ENCODE results near the gene TNNI3K.

TNNI3K gene

DNA sequence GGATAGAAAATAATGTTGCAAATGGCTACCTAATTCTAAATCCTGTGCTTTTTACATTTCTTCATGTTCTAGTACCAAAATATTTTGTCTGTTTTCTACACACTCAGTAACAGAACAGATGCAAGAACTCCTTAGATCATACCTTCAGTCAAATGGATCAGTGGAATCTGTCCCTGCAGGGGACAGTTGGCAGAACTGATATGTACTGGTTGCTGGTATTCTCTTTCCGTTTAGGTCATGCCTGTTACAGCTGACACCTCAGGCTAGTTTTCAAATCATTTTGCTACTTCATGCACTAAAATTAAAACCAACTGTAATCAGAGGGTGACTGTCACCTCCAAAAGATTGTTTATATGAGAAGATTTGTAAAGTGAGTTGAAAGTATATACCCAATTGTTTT lies 109.2 kb downstream of the TNNI3K start:
- H3K27me3 ChIP-seq (ENCODE audit: insufficient read depth, poor library complexity, severe bottlenecking) = no peaks in the 10 kb centered on the region
- TF ChIP-seq POLR2AphosphoS5 (IDR thresholded peaks at IDR 0.05; ENCODE audit: low read depth) (no peak), SPI1 (IDR thresholded peaks at IDR 0.05; ENCODE audit: borderline replicate concordance, low read depth) (no peak), GABPA (IDR thresholded peaks at IDR 0.05; ENCODE audit: low read depth) (no peak)
- TF ChIP-seq, protein P1, sequence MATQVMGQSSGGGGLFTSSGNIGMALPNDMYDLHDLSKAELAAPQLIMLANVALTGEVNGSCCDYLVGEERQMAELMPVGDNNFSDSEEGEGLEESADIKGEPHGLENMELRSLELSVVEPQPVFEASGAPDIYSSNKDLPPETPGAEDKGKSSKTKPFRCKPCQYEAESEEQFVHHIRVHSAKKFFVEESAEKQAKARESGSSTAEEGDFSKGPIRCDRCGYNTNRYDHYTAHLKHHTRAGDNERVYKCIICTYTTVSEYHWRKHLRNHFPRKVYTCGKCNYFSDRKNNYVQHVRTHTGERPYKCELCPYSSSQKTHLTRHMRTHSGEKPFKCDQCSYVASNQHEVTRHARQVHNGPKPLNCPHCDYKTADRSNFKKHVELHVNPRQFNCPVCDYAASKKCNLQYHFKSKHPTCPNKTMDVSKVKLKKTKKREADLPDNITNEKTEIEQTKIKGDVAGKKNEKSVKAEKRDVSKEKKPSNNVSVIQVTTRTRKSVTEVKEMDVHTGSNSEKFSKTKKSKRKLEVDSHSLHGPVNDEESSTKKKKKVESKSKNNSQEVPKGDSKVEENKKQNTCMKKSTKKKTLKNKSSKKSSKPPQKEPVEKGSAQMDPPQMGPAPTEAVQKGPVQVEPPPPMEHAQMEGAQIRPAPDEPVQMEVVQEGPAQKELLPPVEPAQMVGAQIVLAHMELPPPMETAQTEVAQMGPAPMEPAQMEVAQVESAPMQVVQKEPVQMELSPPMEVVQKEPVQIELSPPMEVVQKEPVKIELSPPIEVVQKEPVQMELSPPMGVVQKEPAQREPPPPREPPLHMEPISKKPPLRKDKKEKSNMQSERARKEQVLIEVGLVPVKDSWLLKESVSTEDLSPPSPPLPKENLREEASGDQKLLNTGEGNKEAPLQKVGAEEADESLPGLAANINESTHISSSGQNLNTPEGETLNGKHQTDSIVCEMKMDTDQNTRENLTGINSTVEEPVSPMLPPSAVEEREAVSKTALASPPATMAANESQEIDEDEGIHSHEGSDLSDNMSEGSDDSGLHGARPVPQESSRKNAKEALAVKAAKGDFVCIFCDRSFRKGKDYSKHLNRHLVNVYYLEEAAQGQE (IDR thresholded peaks at IDR 0.05; ENCODE audit: insufficient replicate concordance, low read depth) = no peak
- TF ChIP-seq, protein P2, sequence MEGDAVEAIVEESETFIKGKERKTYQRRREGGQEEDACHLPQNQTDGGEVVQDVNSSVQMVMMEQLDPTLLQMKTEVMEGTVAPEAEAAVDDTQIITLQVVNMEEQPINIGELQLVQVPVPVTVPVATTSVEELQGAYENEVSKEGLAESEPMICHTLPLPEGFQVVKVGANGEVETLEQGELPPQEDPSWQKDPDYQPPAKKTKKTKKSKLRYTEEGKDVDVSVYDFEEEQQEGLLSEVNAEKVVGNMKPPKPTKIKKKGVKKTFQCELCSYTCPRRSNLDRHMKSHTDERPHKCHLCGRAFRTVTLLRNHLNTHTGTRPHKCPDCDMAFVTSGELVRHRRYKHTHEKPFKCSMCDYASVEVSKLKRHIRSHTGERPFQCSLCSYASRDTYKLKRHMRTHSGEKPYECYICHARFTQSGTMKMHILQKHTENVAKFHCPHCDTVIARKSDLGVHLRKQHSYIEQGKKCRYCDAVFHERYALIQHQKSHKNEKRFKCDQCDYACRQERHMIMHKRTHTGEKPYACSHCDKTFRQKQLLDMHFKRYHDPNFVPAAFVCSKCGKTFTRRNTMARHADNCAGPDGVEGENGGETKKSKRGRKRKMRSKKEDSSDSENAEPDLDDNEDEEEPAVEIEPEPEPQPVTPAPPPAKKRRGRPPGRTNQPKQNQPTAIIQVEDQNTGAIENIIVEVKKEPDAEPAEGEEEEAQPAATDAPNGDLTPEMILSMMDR (IDR thresholded peaks at IDR 0.05; ENCODE audit: insufficient read depth, low read length) = no peak
- no peak overlapping the region for H3K4me3 ChIP-seq (replicated peaks; ENCODE audit: insufficient read depth, low read length)
- H3K27ac ChIP-seq (replicated peaks) = no peak overlapping the region
- DNase-seq (ENCODE audit: low read depth in 1 of 2, low spot score in 1 of 2) = no peak

DNA sequence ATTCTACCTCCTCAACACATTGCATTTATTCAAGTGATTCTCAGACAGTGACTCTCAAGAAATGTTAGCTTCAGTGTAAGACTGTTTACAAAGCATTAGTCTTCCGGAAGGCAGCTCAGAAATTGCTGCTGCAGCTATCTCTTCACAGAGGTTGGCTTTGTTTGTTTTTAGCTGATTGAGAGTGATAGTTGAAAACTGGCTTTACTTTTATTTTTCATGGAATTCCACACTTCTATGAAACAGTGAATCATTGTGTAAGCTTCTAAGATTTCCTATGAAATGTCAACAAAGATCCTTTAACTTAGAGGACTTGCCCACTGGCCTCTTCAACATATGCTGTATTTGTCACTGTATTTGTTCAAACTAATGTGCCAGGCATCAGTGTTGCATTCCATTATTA lies 121.3 kb downstream of the TNNI3K start:
- TF ChIP-seq POLR2AphosphoS5 (IDR thresholded peaks at IDR 0.05; ENCODE audit: low read depth) (no peak), GABPA (IDR thresholded peaks at IDR 0.05; ENCODE audit: low read depth) (no peak), SPI1 (IDR thresholded peaks at IDR 0.05; ENCODE audit: borderline replicate concordance, low read depth) (no peak)
- TF ChIP-seq, protein P2 (IDR thresholded peaks at IDR 0.05; ENCODE audit: insufficient read depth, low read length) = no peak
- TF ChIP-seq, protein P1 (IDR thresholded peaks at IDR 0.05; ENCODE audit: insufficient replicate concordance, low read depth) = no peak
- Histone ChIP-seq H3K27ac (replicated peaks) (no peak overlapping the region), H3K4me3 (replicated peaks; ENCODE audit: insufficient read depth, low read length) (no peak overlapping the region), H3K27me3 (ENCODE audit: insufficient read depth, poor library complexity, severe bottlenecking) (peaks cover 2% of the 10 kb centered on the region)
- no peak for DNase-seq (ENCODE audit: low read depth in 1 of 2, low spot score in 1 of 2)

DNA sequence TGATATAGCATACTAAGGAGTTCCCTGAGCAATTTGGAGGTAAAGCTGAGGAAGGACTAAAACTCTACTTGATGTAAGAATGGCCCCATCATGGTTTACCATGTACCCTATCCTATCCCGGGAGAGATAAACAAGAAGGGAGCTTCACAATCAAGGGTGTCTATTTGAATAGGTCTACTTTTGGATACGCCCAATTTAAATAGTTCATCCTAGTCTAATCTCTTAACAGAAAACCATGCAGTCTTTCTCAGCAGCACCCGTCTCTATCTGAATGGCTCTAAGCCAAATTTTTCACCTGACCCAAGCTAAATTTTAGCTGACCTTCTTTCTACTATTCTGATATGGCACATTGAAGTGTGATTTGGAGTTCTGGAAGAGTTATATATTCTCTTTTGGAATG lies 122.0 kb downstream of the TNNI3K start:
- TF ChIP-seq POLR2AphosphoS5 (IDR thresholded peaks at IDR 0.05; ENCODE audit: low read depth) (no peak), SPI1 (IDR thresholded peaks at IDR 0.05; ENCODE audit: borderline replicate concordance, low read depth) (no peak), GABPA (IDR thresholded peaks at IDR 0.05; ENCODE audit: low read depth) (no peak)
- TF ChIP-seq, protein P1 (IDR thresholded peaks at IDR 0.05; ENCODE audit: insufficient replicate concordance, low read depth) = no peak
- TF ChIP-seq, protein P2 (IDR thresholded peaks at IDR 0.05; ENCODE audit: insufficient read depth, low read length) = no peak
- no peak for DNase-seq (ENCODE audit: low read depth in 1 of 2, low spot score in 1 of 2)
- Histone ChIP-seq H3K4me3 (replicated peaks; ENCODE audit: insufficient read depth, low read length) (no peak overlapping the region), H3K27ac (replicated peaks) (no peak overlapping the region), H3K27me3 (ENCODE audit: insufficient read depth, poor library complexity, severe bottlenecking) (peaks cover 2% of the 10 kb centered on the region)

All from HL-60 (cell line).